K562 (cell line): Measurements from ENCODE around the gene RBM12. TPM values are rescaled to one million over a fixed set of nuclear protein-coding genes. Genes with fewer than 3 reads are reported as not detected.

Source experiments
- ARHGAP35 ChIP-seq: fragments of 450-650 bp; IDR thresholded peaks from 2 replicates; pipeline ENCODE4 v1.6.1; 2018; ENCODE audit not compliant: partially characterized antibody
- ELF2 ChIP-seq: fragments of 250-450 bp; sonication (Bioruptor Pico); IDR thresholded peaks from 2 replicates; pipeline ENCODE4 v1.5.0; 2021; ENCODE audit warnings: mild to moderate bottlenecking
- HEY1 ChIP-seq: fragments of 250-450 bp; sonication (Bioruptor Pico); IDR thresholded peaks from 2 replicates; pipeline ENCODE4 v1.5.0; 2020; ENCODE audit warnings: mild to moderate bottlenecking, moderate library complexity, borderline replicate concordance
- HMBOX1 ChIP-seq: sonication (generic); IDR thresholded peaks from 2 replicates; pipeline ENCODE4 v1.6.1; 2016
- NR3C1 ChIP-seq: sonication (generic); formaldehyde crosslinking; IDR thresholded peaks from 2 replicates; pipeline ENCODE4 v1.8.1; 2022; ENCODE audit warnings: missing genetic modification reagents
- PCBP2 ChIP-seq: fragments of 200-400 bp; formaldehyde crosslinking; IDR thresholded peaks from 2 replicates; pipeline ENCODE4 v1.6.1; 2018; ENCODE audit warnings: low read length, low read depth, mild to moderate bottlenecking, moderate library complexity; ENCODE audit not compliant: poor library complexity, severe bottlenecking
- PHF8 ChIP-seq: fragments of 200-600 bp; sonication (generic); IDR thresholded peaks from 2 replicates; pipeline ENCODE4 v1.6.1; 2012; ENCODE audit warnings: mixed run types, mild to moderate bottlenecking, inconsistent platforms, low read length, moderate library complexity, borderline replicate concordance
- RBBP5 ChIP-seq: fragments of 200-600 bp; sonication (generic); IDR thresholded peaks from 2 replicates; pipeline ENCODE4 v1.6.1; 2012; ENCODE audit warnings: borderline replicate concordance, mild to moderate bottlenecking, low read length, control low read depth, inconsistent platforms; ENCODE audit not compliant: insufficient read depth, poor library complexity, severe bottlenecking
- SETDB1 ChIP-seq: IDR thresholded peaks from one replicate; pipeline ENCODE4 v1.6.1; 2012; ENCODE audit warnings: low read length, control low read depth, inconsistent platforms
- SMARCA4 ChIP-seq: fragments of 450-650 bp; IDR thresholded peaks from 2 replicates; pipeline ENCODE4 v1.6.1; 2016
- TRIM28 ChIP-seq: fragments of 450-650 bp; IDR thresholded peaks from 2 replicates; pipeline ENCODE4 v1.6.1; 2017
- XRCC5 ChIP-seq: fragments of 200-400 bp; formaldehyde crosslinking; IDR thresholded peaks from 2 replicates; pipeline ENCODE4 v1.6.1; 2017; ENCODE audit warnings: low read depth, mild to moderate bottlenecking, low read length
- YY1 ChIP-seq, 3 experiments: IDR thresholded peaks; 2 replicates each; pipeline ENCODE4 v1.6.1; 2011; ENCODE audit warnings: low read length in 2 of 3, mild to moderate bottlenecking in 2 of 3, moderate library complexity in 2 of 3, borderline replicate concordance in 1 of 3, control low read depth in 1 of 3, low read depth in 1 of 3; ENCODE audit not compliant: insufficient read depth in 3 of 3, insufficient replicate concordance in 2 of 3, control insufficient read depth in 1 of 3, insufficient read length in 1 of 3; ENCODE audit errors: extremely low read depth in 1 of 3
- ZC3H8 ChIP-seq: fragments of 450-650 bp; IDR thresholded peaks from 2 replicates; pipeline ENCODE4 v1.6.1; 2017
- ZNF551 ChIP-seq: fragments of 250-450 bp; sonication (Bioruptor Pico); IDR thresholded peaks from 2 replicates; pipeline ENCODE4 v1.5.0; 2021; ENCODE audit warnings: mild to moderate bottlenecking, moderate library complexity
- polyA plus RNA-seq, 8 experiments: library from polyadenylated mRNA; depleted of rRNA in 4 of 8; stranded (reverse) in 5 of 8; unstranded in 3 of 8; fragments of >200 nt; fragmentation: Nextera tagmentation in 2 of 8; fragmentation: Illumina TruSeq in 1 of 8; extraction: Ambion mirVana in 2 of 8; extraction: Trizol in 1 of 8; gene quantifications; 2 replicates each; pipeline versions ENCODE4 v1.2.1 to v1.2.3, GENCODE V29; 2011 to 2014; ENCODE audit warnings: inconsistent platforms in 1 of 8, missing spikeins in 1 of 8
- total RNA-seq, 7 experiments: library from RNA; depleted of rRNA in 6 of 7; stranded (reverse); fragments of >200 nt in 6 of 7; fragmentation: Illumina TruSeq in 2 of 7; extraction: Trizol in 2 of 7; gene quantifications; 2 replicates each; pipeline versions ENCODE4 v1.2.1 to v1.2.3, GENCODE V29; 2011 to 2021; ENCODE audit warnings: low replicate concordance in 1 of 7
- TF ChIP-seq, protein P1 (sequence below): fragments of 200-400 bp; formaldehyde crosslinking; IDR thresholded peaks from 2 replicates; pipeline ENCODE4 v1.6.1; 2017; ENCODE audit warnings: mild to moderate bottlenecking, low read depth, low read length, moderate library complexity
- TF ChIP-seq, protein P2 (sequence below), 2 experiments: IDR thresholded peaks in 1 of 2; conservative IDR thresholded peaks in 1 of 2; 2 replicates each; pipeline ENCODE4 v1.6.1; 2016; ENCODE audit warnings: low read depth in 2 of 2, mild to moderate bottlenecking in 1 of 2, missing compliant biosample characterization in 1 of 2, missing genetic modification characterization in 1 of 2, moderate library complexity in 1 of 2
- TF ChIP-seq, protein P3 (sequence below): fragments of 250-450 bp; sonication (Bioruptor Pico); IDR thresholded peaks from 2 replicates; pipeline ENCODE4 v1.5.0; 2020; ENCODE audit warnings: mild to moderate bottlenecking, borderline replicate concordance

Gene RBM12
- total and polyA plus RNA-seq, 9 of the 15 experiments (the other 6 are each of a cell fraction or from before 2014, with no cell fraction given): 5.0 to 162 (median 73.3) TPM

- TF ChIP-seq, protein P1, sequence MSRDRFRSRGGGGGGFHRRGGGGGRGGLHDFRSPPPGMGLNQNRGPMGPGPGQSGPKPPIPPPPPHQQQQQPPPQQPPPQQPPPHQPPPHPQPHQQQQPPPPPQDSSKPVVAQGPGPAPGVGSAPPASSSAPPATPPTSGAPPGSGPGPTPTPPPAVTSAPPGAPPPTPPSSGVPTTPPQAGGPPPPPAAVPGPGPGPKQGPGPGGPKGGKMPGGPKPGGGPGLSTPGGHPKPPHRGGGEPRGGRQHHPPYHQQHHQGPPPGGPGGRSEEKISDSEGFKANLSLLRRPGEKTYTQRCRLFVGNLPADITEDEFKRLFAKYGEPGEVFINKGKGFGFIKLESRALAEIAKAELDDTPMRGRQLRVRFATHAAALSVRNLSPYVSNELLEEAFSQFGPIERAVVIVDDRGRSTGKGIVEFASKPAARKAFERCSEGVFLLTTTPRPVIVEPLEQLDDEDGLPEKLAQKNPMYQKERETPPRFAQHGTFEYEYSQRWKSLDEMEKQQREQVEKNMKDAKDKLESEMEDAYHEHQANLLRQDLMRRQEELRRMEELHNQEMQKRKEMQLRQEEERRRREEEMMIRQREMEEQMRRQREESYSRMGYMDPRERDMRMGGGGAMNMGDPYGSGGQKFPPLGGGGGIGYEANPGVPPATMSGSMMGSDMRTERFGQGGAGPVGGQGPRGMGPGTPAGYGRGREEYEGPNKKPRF: no peak
- TF ChIP-seq PHF8 (peak; percentile 59; the same call in 1 of the 2 replicates), HMBOX1 (no peak), NR3C1 (CRISPR knock-in tag) (0 out of 2 replicates have a peak, but pooled peaks have one; percentile 73), XRCC5 (no peak), PCBP2 (no peak), RBBP5 (peak; percentile 62), TRIM28 (no peak), SETDB1 (no peak), ZC3H8 (no peak), SMARCA4 (no peak), YY1 (IDR thresholded peaks at IDR 0.05; ENCODE audit: borderline replicate concordance in 1 of 3, control insufficient read depth in 1 of 3, extremely low read depth in 1 of 3, insufficient read depth in 3 of 3, insufficient read length in 1 of 3, insufficient replicate concordance in 2 of 3, low read depth in 1 of 3, low read length in 2 of 3) (peak; percentile 5 to 47 (median 6)), ARHGAP35 (no peak), HEY1 (CRISPR knock-in tag) (no peak), ZNF551 (CRISPR knock-in tag) (no peak), ELF2 (CRISPR knock-in tag) (peak; percentile 29; the same call in 1 of the 2 replicates)
- TF ChIP-seq, protein P2, sequence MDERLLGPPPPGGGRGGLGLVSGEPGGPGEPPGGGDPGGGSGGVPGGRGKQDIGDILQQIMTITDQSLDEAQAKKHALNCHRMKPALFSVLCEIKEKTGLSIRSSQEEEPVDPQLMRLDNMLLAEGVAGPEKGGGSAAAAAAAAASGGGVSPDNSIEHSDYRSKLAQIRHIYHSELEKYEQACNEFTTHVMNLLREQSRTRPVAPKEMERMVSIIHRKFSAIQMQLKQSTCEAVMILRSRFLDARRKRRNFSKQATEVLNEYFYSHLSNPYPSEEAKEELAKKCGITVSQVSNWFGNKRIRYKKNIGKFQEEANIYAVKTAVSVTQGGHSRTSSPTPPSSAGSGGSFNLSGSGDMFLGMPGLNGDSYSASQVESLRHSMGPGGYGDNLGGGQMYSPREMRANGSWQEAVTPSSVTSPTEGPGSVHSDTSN (CRISPR knock-in tag; IDR thresholded peaks at IDR 0.05; ENCODE audit: low read depth): 0 out of 2 replicates have a peak, but pooled peaks have one; percentile 26
- TF ChIP-seq, protein P2 (tag; conservative IDR thresholded peaks at IDR 0.05; ENCODE audit: low read depth): no peak
- TF ChIP-seq, protein P3, sequence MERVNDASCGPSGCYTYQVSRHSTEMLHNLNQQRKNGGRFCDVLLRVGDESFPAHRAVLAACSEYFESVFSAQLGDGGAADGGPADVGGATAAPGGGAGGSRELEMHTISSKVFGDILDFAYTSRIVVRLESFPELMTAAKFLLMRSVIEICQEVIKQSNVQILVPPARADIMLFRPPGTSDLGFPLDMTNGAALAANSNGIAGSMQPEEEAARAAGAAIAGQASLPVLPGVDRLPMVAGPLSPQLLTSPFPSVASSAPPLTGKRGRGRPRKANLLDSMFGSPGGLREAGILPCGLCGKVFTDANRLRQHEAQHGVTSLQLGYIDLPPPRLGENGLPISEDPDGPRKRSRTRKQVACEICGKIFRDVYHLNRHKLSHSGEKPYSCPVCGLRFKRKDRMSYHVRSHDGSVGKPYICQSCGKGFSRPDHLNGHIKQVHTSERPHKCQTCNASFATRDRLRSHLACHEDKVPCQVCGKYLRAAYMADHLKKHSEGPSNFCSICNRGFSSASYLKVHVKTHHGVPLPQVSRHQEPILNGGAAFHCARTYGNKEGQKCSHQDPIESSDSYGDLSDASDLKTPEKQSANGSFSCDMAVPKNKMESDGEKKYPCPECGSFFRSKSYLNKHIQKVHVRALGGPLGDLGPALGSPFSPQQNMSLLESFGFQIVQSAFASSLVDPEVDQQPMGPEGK (CRISPR knock-in tag): no peak
Observed at GRCh38 chr20:35615667-35616464, 48.8 kb downstream of the RBM12 start, which contains the start of gene SPAG4 (continued).
